Esophagus (tissue), 2 donors: ENCODE measurements around the gene MIF. TPM values are rescaled to one million over a fixed set of nuclear protein-coding genes. Genes with fewer than 3 reads are reported as not detected.
"Not testable (repeated sequence)": the region's sequence is repeated elsewhere in the genome, so short reads cannot be mapped to it uniquely, and the experiment has no call there.

Experiments
- H3K27ac ChIP-seq, 2 donors: one replicate each; pipeline ENCODE4 v1.5.1; 2013; ENCODE audit warnings: low read depth in 2 of 2, mild to moderate bottlenecking in 2 of 2, inconsistent platforms in 1 of 2, low read length in 1 of 2, moderate library complexity in 1 of 2
- H3K27me3 ChIP-seq, 2 donors: one replicate each; pipeline ENCODE4 v1.6.1; 2013; ENCODE audit warnings: low read length in 2 of 2, control low read depth in 1 of 2, mild to moderate bottlenecking in 1 of 2; ENCODE audit not compliant: insufficient read depth in 2 of 2, control insufficient read depth in 1 of 2
- H3K36me3 ChIP-seq, 2 donors: one replicate each; pipeline ENCODE4 v1.6.1; 2013; ENCODE audit warnings: low read length in 1 of 2; ENCODE audit not compliant: control insufficient read depth in 2 of 2, insufficient read depth in 2 of 2
- H3K4me1 ChIP-seq, 2 donors: one replicate each; pipeline ENCODE4 v1.6.1; 2013; ENCODE audit warnings: low read length in 1 of 2; ENCODE audit not compliant: control insufficient read depth in 2 of 2, insufficient read depth in 2 of 2
- H3K4me3 ChIP-seq, 2 donors: one replicate each; pipeline ENCODE4 v1.5.1; 2013; ENCODE audit warnings: low read length in 2 of 2, mild to moderate bottlenecking in 2 of 2, low read depth in 1 of 2, moderate library complexity in 1 of 2
- H3K9me3 ChIP-seq, 2 donors: one replicate each; pipeline ENCODE4 v1.6.1; 2013; ENCODE audit warnings: mild to moderate bottlenecking in 2 of 2, low read depth in 1 of 2, low read length in 1 of 2, moderate library complexity in 1 of 2; ENCODE audit not compliant: control insufficient read depth in 2 of 2, insufficient read depth in 1 of 2
- WGBS, 2 donors: extraction: QIAGEN DNeasy Blood & Tissue Kit; methylation state at CpG; one replicate each; pipeline ENCODE4 v1.1.7; 2013; 5-methylcytosine and 5-hydroxymethylcytosine counted together
- polyA plus RNA-seq, 2 donors: library from polyadenylated mRNA; stranded (reverse); fragments of 200-250 nt; gene quantifications; one replicate each; pipeline ENCODE4 v1.2.3, GENCODE V29; 2013
- donor health status: healthy with polysubstance abuse.
- donor health status: Bipolar disorder and iron deficiency.

MIF gene
- polyA plus RNA-seq, 2 donors = 706 to 1,271 TPM

GRCh38 chr22:23925020-23925606, 30.9 kb downstream of the MIF start:
- H3K27ac ChIP-seq = no peak overlapping the region
- 88 to 94% methylated on average over 6 of the region's 6 CpGs for WGBS, 2 donors
- no peaks in the 10 kb centered on the region for H3K27me3 ChIP-seq
- peaks cover 0 to 4% of the 10 kb centered on the region in 2 donors for H3K36me3 ChIP-seq
- no peak overlapping the region for H3K4me3 ChIP-seq
- peaks cover 0 to 4% of the 10 kb centered on the region in 2 donors for H3K4me1 ChIP-seq
- no peaks in the 10 kb centered on the region for H3K9me3 ChIP-seq

GRCh38 chr22:23926561-23926960, 32.4 kb downstream of the MIF start:
- no peak overlapping the region for H3K4me3 ChIP-seq
- H3K9me3 ChIP-seq = no peaks in the 10 kb centered on the region
- H3K27ac ChIP-seq = no peak overlapping the region
- 76 to 82% methylated on average over 14 of the region's 14 CpGs for WGBS, 2 donors
- H3K36me3 ChIP-seq = peaks cover 0 to 4% of the 10 kb centered on the region in 2 donors
- no peaks in the 10 kb centered on the region for H3K27me3 ChIP-seq
- H3K4me1 ChIP-seq = peaks cover 0 to 4% of the 10 kb centered on the region in 2 donors

GRCh38 chr22:23938328-23939016, 44.3 kb downstream of the MIF start:
- H3K36me3 ChIP-seq = no peaks in the 10 kb centered on the region
- no peaks in the 10 kb centered on the region for H3K9me3 ChIP-seq
- peak overlapping the region in 1 of 2 donors; percentile 28 for H3K27ac ChIP-seq
- H3K4me1 ChIP-seq = no peaks in the 10 kb centered on the region
- 62 to 69% methylated on average over 5 of the region's 5 CpGs for WGBS, 2 donors
- no peak overlapping the region for H3K4me3 ChIP-seq
- H3K27me3 ChIP-seq = no peaks in the 10 kb centered on the region

- Histone ChIP-seq H3K27ac (peak overlapping the region in 1 of 2 donors; percentile 28), H3K4me1 (no peaks in the 10 kb centered on the region), H3K36me3 (no peaks in the 10 kb centered on the region), H3K9me3 (no peaks in the 10 kb centered on the region), H3K4me3 (no peak overlapping the region), H3K27me3 (no peaks in the 10 kb centered on the region)
- 70 to 75% methylated on average over 3 of the region's 3 CpGs for WGBS, 2 donors
Observed at GRCh38 chr22:23939017-23939357, 44.8 kb downstream of the MIF start.

GRCh38 chr22:23940166-23940565, 46.0 kb downstream of the MIF start:
- H3K9me3 ChIP-seq, H3K27ac ChIP-seq, H3K36me3 ChIP-seq, H3K27me3 ChIP-seq, H3K4me3 ChIP-seq, H3K4me1 ChIP-seq: not testable (repeated sequence)
- 38% methylated on average over 3 of the region's 14 CpGs; no CpG with 5 or more reads in 1 of the 2 donors for WGBS, 2 donors

Other genes with a start within 250 kb of the MIF start
- gene RGL4, start 203.4 kb upstream of the MIF start, polyA plus RNA-seq = under 1 TPM; 0.40 to 0.73 TPM
- gene ZNF70, start 143.3 kb upstream of the MIF start, polyA plus RNA-seq = under 1 TPM; 0.40 to 0.92 TPM
- under 1 TPM; 0.45 to 0.98 TPM for gene VPREB3, start 140.0 kb upstream of the MIF start, polyA plus RNA-seq
- gene C22orf15, start 131.4 kb upstream of the MIF start, polyA plus RNA-seq = under 1 TPM in 1 of 2 donors, not detected in 1; 0.14 TPM
- 100 to 1,000 TPM; 115 to 191 TPM for gene CHCHD10, start 126.4 kb upstream of the MIF start, polyA plus RNA-seq
- under 1 TPM; 0.49 to 0.53 TPM for gene MMP11, start 121.5 kb upstream of the MIF start, polyA plus RNA-seq
- 10 to 100 TPM; 32.1 to 51.6 TPM for gene SMARCB1, start 107.4 kb upstream of the MIF start, polyA plus RNA-seq
- gene DERL3, start 55.4 kb upstream of the MIF start, polyA plus RNA-seq = 1 to 10 TPM in 1 of 2 donors, under 1 TPM in 1; 0.58 to 1.1 TPM
- gene SLC2A11, start 36.5 kb upstream of the MIF start, polyA plus RNA-seq = 1 to 10 TPM; 2.5 to 3.9 TPM
- gene GSTT2B, start 66.8 kb downstream of the MIF start, polyA plus RNA-seq = 10 to 100 TPM in 1 of 2 donors, 1 to 10 TPM in 1; 2.8 to 74.1 TPM
- gene DDTL, start 72.5 kb downstream of the MIF start, polyA plus RNA-seq = 1 to 10 TPM; 1.4 TPM
- 100 to 1,000 TPM; 165 to 213 TPM for gene DDT, start 80.1 kb downstream of the MIF start, polyA plus RNA-seq
- gene GSTT2, start 85.8 kb downstream of the MIF start, polyA plus RNA-seq = under 1 TPM; 0.11 to 0.92 TPM
- not detected for gene GSTT4, start 111.1 kb downstream of the MIF start, polyA plus RNA-seq
- 10 to 100 TPM; 15.2 to 26.3 TPM for gene CABIN1, start 116.9 kb downstream of the MIF start, polyA plus RNA-seq